ENCODE results near the gene GRM5.
"Not testable (repeated sequence)": the region's sequence is repeated elsewhere in the genome, so short reads cannot be mapped to it uniquely, and the experiment has no call there.

The GRM5 gene

DNA sequence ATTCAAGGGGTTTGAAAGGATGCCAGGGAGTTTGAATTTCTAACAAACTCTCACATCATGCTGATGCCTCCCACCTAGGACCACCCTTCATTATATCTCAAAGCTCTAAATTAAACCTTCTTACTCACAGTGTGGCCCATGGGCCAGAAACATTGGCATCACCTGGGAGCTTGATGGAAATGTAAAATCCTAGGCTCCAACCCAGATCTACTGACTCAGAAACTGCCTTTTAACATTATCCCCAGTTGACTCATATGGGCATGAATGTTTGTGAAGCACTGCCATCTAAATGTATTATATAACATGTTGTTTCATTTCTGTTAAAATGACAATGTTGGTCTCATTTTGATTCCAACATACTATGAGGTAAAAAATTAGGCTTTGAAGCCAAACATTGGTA lies 90.3 kb downstream of the GRM5 start:
- DNase-seq (ENCODE audit: low read depth, low spot score) = not testable (repeated sequence)

DNA sequence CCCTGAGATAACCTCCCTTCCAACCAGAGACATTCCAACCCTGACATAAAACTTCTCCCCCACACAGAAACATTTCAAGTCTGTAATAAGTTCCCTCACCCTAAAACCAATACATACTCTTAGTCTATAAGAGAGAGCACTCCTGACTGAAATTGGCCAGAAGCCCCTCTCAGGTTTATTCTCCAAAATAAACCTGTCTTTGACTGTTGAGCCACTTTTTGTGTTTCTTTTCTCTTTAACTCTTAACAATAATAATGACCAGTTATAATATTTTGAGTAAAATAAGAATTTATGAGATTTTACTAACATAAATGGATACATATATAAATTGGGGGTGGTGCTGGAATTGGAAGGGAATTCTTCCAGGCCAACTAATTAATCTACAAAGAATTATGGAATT lies 93.6 kb downstream of the GRM5 start:
- DNase-seq (ENCODE audit: low read depth, low spot score) = no peak

DNA sequence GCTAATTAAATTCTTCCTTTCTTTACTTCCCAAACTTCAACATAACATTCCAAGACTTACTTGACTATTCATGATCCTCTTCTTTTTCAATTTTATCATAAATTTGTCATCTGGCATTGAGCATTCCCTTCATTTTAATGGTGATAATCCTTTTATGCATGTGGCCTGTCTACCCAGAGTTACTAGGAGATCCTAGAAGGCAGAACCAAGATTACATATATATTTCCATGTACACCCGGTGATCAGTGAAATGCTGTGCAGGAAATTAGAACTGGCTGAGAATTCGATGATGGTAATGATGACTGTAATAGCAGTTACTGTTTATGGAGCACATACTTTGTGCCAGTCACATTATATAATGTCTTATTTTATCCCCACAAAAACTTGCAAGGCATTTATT lies 104.2 kb downstream of the GRM5 start:
- DNase-seq (ENCODE audit: low read depth, low spot score) = not testable (repeated sequence)

DNA sequence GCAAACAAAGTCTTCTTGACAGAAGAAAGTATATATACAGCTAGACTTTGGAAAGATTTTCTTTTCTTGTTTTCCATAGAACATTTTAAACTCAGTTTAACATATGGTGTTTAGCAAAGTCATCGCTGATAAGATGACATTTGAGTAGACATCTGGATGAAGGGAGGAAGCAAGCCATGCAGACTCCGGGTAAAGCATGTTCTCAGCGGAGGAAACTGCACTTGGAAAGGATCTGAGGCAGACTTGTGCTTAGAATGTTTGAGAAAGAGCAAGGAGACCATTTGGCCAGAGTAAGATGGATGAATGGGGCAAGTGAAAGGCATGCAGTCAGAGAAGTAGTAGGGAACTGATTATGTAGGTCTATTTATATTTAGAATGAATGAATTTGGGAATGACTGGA lies 105.9 kb downstream of the GRM5 start:
- not testable (repeated sequence) for DNase-seq (ENCODE audit: low read depth, low spot score)

DNA sequence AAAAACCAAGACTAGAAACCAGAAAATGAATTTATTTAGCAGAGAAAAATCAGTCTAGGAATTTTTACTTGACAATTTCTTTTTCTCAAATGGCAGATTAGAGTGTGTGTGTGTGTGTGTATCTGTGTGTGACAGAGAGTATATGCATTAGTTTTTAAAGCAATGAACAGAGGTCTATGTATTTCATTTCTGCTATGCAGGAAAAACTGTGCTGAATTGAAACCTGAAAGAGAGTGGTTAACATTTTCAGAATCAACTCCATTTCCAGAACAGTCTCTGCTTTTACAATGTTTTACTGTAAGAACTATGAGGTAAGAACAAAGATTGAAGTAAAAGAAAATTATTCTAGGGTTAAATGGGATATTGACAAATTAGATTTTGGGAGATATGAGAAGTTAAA lies 114.8 kb downstream of the GRM5 start:
- no peak for DNase-seq (ENCODE audit: low read depth, low spot score)

DNA sequence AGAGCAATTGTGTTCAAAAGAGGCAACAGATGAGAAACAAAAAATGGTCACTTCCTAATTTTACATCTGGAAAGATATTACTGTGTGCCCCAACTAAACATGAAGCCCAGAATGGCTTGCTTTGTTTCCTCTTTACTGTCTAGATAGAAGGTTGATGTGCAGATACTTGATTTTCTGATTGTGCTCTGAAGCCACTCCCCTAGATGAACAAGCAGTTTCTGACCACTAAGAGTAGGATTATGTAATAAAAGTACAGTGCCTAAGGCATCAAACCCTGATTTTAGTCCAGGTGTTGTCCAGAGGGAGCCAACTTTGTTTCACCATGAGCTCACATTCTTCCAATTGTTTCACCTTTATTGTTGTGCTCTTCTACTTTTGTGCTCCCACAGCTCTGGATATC lies 116.9 kb downstream of the GRM5 start:
- not testable (repeated sequence) for DNase-seq (ENCODE audit: low read depth, low spot score)

DNA sequence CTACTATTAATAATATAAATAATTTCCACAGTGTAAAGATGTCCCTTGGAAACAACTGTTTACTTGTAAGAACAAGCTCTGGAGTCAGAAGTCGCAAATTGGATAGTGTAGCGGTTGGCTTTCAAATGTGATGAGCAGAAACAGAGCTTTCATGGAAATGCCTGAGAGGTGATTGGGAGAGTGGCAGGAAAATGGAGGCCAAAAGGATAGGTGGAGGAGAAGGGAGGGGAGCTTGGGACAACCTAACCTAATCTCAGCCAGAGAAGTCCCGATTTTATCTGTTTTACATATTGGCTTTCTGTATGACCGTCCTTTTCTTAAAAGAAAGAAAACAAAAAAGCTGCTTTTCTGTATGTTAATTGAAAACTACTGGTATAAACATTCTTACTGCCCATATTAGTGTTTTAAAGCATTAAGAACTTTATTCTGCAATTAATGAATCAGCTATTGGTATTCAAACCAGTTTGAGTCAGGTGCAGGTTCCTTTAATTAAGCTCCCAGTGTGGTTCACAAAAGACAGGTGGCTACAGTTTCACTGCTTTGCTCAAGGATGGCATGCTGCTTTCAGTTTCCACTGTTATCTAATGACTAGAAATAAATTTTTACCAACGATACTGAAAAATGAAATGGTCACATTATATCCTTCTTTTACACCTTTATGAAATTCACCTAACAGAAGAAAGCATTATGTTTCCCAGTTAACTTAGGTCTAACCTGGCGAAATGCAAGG lies 117.8 kb downstream of the GRM5 start:
- DNase-seq (ENCODE audit: low read depth, low spot score) = not testable (repeated sequence)

DNA sequence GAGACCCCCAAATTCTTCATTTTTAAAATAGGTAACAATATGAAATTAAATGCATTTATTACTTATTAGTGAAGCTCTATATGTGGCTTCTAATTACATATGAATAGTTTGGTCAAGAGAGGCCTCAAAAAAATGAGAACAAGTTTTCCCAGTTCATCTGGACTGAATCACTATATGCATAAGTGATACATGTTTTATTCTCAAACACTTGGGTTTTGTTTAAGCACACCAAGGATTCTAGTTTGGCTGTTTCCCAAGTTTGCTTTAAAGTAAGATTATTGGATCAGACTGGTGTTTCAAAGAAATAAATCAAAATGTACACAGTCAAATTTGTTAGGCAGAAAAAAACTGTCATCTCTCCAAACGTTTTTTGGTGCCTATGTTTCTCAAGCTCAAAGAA lies 136.1 kb downstream of the GRM5 start:
- not testable (repeated sequence) for DNase-seq (ENCODE audit: low read depth, low spot score)

DNA sequence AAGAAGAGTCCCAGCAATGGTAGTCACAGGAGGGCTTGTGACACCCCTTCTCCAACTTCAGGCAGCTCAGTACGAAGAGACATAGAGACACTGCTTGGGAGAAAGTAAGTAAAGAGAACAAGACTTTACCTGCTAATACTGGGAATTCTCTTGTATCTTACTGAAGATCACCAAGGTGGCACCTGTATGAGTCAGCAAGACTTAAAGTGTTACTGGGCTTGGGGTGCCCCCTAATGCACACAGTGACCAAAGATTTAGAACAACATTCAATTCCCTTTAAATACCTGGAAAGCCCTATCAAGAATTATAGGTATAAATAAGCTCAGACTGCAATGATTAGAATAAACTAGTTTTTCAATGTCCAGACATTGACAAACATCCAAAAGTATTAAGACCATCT lies 148.7 kb downstream of the GRM5 start:
- DNase-seq (ENCODE audit: low read depth, low spot score) = not testable (repeated sequence)

DNA sequence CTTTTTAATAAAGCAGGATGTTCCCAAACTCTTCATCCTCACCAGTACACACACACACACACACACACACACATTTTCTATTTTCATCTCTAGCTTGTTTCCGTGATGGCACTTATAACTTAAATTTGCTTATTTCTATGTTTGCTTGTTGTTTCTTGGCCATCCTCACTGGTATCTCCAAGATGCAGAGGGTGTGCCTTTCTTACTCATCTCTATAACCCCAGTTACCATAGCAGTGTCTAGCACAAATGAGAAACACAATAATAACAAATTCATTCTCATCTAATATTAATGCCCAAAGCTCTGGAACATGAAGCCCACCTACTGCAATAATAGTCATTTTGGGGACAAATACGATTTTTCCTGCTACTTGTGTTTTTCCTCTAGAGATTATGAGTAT lies 156.3 kb downstream of the GRM5 start:
- no peak for DNase-seq (ENCODE audit: low read depth, low spot score)

DNA sequence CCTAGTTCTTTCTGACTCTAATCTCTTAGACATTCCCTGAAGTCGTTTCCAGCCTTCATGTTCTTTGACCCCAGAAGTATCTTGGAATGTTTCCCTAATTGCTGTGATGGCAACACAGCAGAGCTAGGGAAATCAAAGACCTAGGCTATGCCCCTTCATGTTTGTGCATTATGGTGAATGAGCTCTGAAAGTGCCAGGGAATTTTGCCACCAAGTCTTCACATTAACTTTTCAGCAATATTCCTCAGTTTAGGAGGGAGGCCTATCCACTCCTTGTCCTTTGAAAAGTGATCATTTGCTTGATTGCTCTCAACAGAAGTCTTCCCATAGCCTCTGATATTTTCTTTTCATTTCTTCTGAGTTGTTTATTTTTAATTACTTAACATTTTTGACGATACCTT lies 164.3 kb downstream of the GRM5 start:
- not testable (repeated sequence) for DNase-seq (ENCODE audit: low read depth, low spot score)

DNA sequence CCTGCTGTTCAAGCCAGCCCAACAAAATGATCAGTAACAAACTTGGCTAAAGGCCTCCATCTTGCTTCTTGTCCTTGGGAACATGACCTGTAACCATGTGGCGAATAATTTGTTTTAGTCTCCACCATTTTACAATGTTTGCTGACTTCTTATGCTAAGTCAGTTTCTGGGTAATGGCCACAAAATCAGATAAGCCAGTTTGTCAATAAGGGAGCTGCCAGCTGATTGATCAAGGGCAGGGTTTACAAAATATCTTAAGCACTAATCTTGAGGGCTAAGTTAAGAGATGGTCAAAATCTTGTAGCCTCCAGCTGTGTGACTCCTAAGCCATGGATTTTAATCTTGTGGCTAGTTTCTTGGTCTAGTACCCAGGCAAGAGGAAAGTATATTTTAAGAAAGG lies 176.9 kb downstream of the GRM5 start:
- DNase-seq (ENCODE audit: low read depth, low spot score) = not testable (repeated sequence)

DNA sequence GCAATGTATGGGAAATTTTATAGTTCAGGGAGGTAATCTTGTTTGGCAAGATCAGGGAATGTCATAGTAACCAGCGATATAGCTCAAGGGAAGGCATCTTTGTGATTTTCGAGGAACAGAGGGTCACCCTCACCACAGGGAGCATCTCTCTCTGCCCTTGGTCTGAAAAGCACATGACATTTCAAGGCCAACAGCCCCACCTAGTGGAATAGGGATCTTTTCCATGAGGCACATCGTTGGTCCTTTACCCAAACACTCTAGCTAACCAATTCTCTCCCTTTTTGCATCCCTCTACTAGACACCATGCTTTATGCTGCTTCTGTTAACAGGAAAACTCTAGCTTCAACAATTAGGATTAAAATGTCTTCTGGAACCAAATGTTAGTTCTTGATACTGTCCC lies 179.0 kb downstream of the GRM5 start:
- no peak for DNase-seq (ENCODE audit: low read depth, low spot score)

DNA sequence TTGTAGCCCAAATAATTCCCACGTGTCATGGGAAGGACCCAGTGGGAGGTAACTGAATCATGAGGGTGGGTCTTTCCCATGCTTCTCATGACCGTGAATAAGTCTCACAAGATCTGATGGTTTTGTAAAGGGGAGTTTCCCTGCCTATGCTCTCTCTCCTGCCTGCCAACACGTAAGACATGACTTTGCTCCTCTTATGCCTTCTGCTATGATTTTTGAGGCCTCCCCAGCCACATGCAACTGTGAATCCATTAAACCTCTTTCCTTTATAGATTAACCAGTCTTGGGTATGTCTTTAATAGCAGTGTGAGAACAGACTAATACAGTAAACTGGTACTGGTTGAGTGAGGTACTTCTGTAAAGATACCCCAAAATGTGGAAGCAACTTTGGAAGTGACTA lies 183.0 kb downstream of the GRM5 start:
- DNase-seq (ENCODE audit: low read depth, low spot score) = not testable (repeated sequence)

DNA sequence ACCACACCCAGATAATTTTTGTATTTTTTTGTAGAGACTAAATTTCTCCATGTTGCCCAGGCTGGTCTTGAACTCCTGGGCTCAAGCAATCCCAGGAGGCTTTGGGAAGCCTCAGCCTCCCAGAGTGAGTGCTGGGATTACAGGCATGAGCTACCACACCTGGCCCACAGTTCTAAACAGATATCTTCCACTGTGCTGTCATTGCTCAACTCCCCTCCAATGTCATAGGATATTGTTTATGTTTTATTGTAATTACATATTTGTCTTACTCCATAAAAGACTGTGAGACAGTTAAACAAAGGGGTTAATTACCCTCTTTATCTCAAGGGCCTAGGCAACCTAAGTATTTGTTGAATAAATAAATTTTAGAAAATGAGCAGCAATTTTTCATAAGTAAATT lies 204.2 kb downstream of the GRM5 start:
- no peak for DNase-seq (ENCODE audit: low read depth, low spot score)

DNA sequence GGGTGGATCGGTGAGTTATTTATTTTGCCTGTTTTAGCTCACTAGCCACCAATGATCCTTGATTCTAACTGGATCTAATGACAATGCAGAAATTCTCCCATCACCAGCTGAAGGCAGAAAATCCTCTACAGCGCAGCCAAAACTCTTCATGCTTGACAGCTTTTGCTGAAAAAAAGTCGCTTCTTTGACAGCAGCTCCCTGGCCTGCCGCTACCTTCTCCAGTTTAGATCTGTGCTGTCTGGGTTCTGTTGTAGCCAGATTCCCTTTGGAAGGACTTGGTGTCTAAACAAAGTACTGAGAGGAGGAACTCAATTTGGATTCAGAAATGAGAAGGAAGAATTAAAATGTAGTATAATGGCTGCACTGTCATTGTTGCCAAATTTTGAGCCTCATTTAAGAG lies 205.4 kb downstream of the GRM5 start:
- DNase-seq (ENCODE audit: low read depth, low spot score) = not testable (repeated sequence)

DNA sequence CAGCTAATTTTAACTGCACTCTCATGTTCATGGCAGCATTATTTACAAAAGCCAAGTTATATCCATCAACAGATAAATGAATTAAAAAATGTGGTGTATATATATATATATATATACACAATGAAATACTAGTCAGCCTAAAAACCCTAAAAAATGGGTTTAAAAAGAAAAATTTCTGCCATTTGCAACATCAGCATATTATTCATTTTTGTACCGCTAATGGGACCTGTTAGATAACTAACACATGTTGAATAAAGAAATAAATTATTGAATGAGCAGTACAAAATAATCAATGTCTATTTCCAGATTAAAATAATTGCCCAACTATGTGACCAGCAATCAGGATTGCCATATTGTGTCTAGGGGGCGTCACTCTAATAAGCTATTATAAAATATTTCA lies 211.8 kb downstream of the GRM5 start:
- DNase-seq (ENCODE audit: low read depth, low spot score) = not testable (repeated sequence)

DNA sequence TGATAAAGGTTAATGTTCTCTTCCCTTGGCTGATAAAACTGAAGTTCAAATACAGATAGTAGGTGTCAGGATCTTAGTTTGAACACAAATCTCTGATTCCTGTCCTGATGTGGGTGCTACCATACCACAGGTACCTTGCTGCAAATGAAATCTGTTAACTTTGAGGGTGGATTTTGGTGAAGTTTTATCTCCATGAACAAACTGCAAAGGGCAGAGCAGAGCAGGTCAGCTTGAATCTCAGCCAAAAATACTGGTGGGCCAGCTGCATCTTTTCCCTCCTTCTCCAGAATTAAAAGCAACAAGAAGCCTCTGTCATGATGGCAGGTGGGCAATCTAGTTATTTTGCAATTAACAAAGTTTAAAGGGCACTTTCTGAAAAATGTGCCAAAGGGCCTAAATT lies 214.2 kb downstream of the GRM5 start:
- not testable (repeated sequence) for DNase-seq (ENCODE audit: low read depth, low spot score)

DNA sequence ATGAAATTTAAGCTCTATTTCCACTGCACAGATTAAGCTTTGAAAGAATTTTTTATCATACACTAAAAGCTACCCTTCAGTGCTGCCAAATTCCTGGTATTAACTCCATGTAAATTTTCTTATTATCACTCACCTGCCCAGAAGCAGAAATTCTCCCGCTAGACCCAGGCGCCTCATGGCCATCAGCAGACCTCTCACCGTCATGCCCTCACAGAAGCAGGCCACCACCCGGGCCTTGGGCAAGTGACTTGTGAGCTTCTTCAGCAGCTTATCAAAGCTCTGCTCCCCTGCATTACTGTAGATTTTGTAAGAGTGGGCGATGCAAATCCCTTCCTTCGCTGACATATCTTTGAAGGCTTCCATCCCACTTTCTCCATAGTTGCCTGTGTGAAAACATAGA lies 216.0 kb downstream of the GRM5 start:
- not testable (repeated sequence) for DNase-seq (ENCODE audit: low read depth, low spot score)

DNA sequence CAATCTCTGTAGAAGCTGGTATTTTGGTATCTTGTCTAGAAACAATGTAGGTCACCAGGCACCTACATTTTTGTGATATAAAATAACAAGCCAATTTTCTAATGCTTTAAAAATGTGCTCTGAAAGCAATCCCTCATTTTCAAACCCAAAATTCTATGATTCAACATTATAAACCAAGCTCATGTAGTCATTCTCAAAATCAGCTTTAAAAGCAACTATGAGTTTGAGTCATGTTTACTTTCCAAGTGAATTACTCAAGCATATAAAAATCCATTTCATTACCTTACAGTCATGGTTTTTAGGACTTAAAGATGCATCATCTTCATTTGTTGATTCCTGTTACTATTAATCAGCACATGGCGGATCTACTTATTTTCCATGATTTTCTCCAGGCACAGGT lies 216.4 kb downstream of the GRM5 start:
- DNase-seq (ENCODE audit: low read depth, low spot score) = no peak

DNA sequence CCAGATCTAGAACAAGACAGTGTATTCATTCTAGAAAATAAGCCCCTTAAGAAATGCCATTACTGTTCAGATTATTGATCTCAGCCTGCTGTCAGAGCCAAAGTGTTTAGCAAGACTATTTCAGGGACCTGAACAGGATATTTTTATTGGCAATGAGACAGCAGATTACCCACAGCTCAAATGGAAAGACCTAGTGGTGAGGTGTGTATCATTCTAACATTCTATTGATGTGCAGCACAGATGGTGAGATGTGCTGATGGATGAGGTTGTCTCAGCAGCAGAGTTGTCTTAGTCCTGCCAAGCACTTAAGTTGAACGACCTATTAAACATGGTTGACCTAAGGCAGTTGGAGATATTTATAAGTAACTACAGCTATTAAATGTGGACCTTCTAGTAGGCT lies 219.5 kb downstream of the GRM5 start:
- not testable (repeated sequence) for DNase-seq (ENCODE audit: low read depth, low spot score)

DNA sequence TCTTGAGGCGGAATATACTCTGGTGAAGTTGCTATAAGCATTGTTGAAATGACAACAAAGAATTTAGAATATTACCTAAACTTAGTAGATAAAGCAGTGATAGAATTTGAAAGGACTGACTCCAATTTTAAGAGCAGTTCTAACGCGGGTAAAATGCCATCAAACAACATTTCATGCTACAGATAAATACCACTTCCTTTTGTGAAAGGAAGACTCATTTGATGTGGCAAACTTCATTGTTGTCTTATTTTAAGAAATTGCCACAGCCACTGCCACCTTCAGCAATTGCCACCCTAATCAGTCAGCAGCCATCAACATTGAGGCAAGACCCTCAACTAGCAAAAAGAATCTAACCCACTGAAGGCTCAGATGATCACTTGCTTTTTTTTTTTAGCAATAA lies 220.8 kb downstream of the GRM5 start:
- DNase-seq (ENCODE audit: low read depth, low spot score) = not testable (repeated sequence)

DNA sequence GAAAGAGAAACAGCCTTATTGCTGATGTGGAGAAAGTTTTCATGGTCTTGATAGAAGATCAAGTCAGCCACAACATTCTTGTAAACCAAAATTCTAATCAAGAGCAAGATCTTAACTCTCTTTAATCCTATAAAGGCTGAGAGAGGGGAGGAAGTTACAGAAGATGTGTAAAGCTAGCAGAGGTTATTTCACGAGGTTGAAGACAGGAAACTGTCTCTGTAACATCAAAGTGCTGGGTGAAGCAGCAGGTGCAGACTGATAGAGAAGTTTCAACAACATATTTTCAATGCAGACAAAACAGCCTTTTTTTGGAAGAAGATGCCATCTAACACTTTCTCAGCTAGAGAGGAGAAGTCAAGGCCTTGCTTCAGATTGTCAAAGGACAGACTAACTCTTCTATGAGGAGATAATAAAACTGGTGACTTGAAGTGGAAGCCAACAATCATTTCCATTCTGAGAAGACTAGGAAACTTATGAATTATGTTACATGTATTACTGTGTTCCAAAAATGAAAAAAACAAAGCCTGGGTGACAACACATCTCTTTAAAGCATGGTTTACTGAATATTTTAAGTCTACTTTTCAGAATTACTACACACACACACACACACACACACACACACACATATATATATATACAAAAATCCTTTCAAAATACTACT lies 221.9 kb downstream of the GRM5 start:
- not testable (repeated sequence) for DNase-seq (ENCODE audit: low read depth, low spot score)

Measured in activated naive CD8-positive, alpha-beta T cell treated with anti-CD3 and anti-CD28 coated beads, Interleukin-2, amount 50 U/mL, for 16 hours (primary cell).